ENCODE data around the gene NMNAT1. TPM values are rescaled to one million over a fixed set of nuclear protein-coding genes. Genes with fewer than 3 reads are reported as not detected.
"Not testable (repeated sequence)": the region's sequence is repeated elsewhere in the genome, so short reads cannot be mapped to it uniquely, and the experiment has no call there.

Gene NMNAT1
- total RNA-seq, 1 experiment from 2014 or later: 7.3 TPM

DNA sequence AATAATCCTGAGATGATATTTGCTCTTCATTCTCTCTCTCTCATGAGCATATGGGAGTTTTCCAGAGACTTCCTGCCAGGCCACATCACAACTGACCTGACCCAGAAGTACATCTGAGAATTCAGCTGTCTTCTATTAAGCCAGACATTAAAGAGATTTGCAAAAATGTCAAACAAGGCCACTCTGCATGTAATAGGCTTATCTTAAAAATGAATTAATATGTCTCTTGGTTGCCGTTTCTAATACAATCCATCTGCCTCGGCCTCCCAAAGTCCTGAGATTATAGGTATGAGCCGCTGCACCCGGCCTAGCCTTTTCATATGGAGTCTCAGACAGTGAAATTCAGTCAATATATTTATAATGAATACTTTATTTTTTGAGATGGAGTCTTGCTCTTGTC lies 78.7 kb downstream of the NMNAT1 start:
- ATAC-seq; H2AFZ ChIP-seq (ENCODE audit: low read length); H3K4me3 ChIP-seq (ENCODE audit: low read length); H3K9ac ChIP-seq (ENCODE audit: low read length); H3K9me3 ChIP-seq (ENCODE audit: low read length); DNase-seq; H3K27ac ChIP-seq (ENCODE audit: low read length); POLR2A ChIA-PET (ENCODE audit: unreplicated experiment); H3K27me3 ChIP-seq (ENCODE audit: low read length); H3F3A ChIP-seq (ENCODE audit: low read length, unreplicated experiment); H3K36me3 ChIP-seq (ENCODE audit: low read depth, low read length); H3K79me2 ChIP-seq (ENCODE audit: low read length); intact Hi-C loops (cut with micrococcal nuclease); BruUV-seq (replicated peaks); H3K9me2 ChIP-seq (replicated peaks; ENCODE audit: low read length); H3K4me2 ChIP-seq (ENCODE audit: low read length); CTCF ChIA-PET; H4K20me1 ChIP-seq (ENCODE audit: low read length): not testable (repeated sequence)
- H3K4me1 ChIP-seq (ENCODE audit: insufficient read depth, low read length): peaks cover 11% of the 10 kb centered on the region

- Histone ChIP-seq H3F3A (ENCODE audit: low read length, unreplicated experiment) (no peaks in the 10 kb centered on the region), H4K20me1 (ENCODE audit: low read length) (no peaks in the 10 kb centered on the region), H3K4me3 (ENCODE audit: low read length) (no peak overlapping the region), H3K9me3 (ENCODE audit: low read length) (no peaks in the 10 kb centered on the region), H3K9ac (ENCODE audit: low read length) (no peak overlapping the region), H3K79me2 (ENCODE audit: low read length) (no peaks in the 10 kb centered on the region), H3K4me2 (ENCODE audit: low read length) (no peak overlapping the region), H3K27me3 (ENCODE audit: low read length) (no peaks in the 10 kb centered on the region), H3K4me1 (ENCODE audit: insufficient read depth, low read length) (peaks cover 11% of the 10 kb centered on the region), H2AFZ (ENCODE audit: low read length) (no peak overlapping the region), H3K27ac (ENCODE audit: low read length) (no peak overlapping the region), H3K36me3 (ENCODE audit: low read depth, low read length) (no peaks in the 10 kb centered on the region), H3K9me2 (replicated peaks; ENCODE audit: low read length) (no peaks in the 10 kb centered on the region)
- DNase-seq (no peak), ATAC-seq (no peak)
- POLR2A ChIA-PET (ENCODE audit: unreplicated experiment): no interaction called here
- TF ChIP-seq EZH2phosphoT487 (IDR thresholded peaks at IDR 0.05; ENCODE audit: borderline replicate concordance, low read length) (no peak), CTCF (conservative IDR thresholded peaks at IDR 0.05; ENCODE audit: low read depth, low read length) (no peak), EZH2 (IDR thresholded peaks at IDR 0.05; ENCODE audit: low read length, unreplicated experiment) (no peak)
- CTCF ChIA-PET: no interaction called here
- intact Hi-C loops (cut with micrococcal nuclease): no loop called here
- no TSS peak for BruUV-seq (replicated peaks)
Measured at GRCh38 chr1:10022656-10023055, 79.4 kb downstream of the NMNAT1 start.

DNA sequence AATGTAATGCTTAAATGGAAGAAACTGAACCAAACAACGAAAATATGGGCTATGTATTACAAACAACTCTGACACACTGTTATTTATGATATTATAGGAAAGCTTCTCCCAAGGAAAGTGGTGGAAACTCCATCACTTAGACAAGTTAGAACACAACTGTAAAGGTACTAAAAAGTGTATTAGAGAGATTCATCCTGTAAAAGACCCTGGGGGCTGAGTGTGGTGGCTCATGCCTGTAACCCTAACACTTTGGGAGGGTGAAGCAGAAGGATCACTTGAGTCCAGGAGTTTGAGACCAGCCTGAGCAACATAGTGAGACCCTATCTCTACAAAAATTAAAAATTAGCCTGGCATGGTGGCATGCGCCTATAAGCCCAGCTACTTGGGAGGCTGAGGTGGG lies 82.1 kb downstream of the NMNAT1 start:
- Histone ChIP-seq H3K9me2 (replicated peaks; ENCODE audit: low read length) (no peaks in the 10 kb centered on the region), H3K9ac (ENCODE audit: low read length) (no peak overlapping the region), H3K36me3 (ENCODE audit: low read depth, low read length) (no peaks in the 10 kb centered on the region), H4K20me1 (ENCODE audit: low read length) (no peaks in the 10 kb centered on the region), H2AFZ (ENCODE audit: low read length) (no peak overlapping the region), H3K27me3 (ENCODE audit: low read length) (no peaks in the 10 kb centered on the region), H3K4me3 (ENCODE audit: low read length) (no peak overlapping the region), H3K4me1 (ENCODE audit: insufficient read depth, low read length) (no peaks in the 10 kb centered on the region), H3K27ac (ENCODE audit: low read length) (no peak overlapping the region), H3K9me3 (ENCODE audit: low read length) (no peaks in the 10 kb centered on the region), H3K4me2 (ENCODE audit: low read length) (no peak overlapping the region), H3K79me2 (ENCODE audit: low read length) (no peaks in the 10 kb centered on the region), H3F3A (ENCODE audit: low read length, unreplicated experiment) (no peaks in the 10 kb centered on the region)
- intact Hi-C loops (cut with micrococcal nuclease): no loop called here
- DNase-seq: no peak
- ChIA-PET POLR2A (ENCODE audit: unreplicated experiment) (no interaction called here), CTCF (no interaction called here)
- BruUV-seq (replicated peaks): no TSS peak
- TF ChIP-seq EZH2phosphoT487 (IDR thresholded peaks at IDR 0.05; ENCODE audit: borderline replicate concordance, low read length) (no peak), EZH2 (IDR thresholded peaks at IDR 0.05; ENCODE audit: low read length, unreplicated experiment) (no peak), CTCF (conservative IDR thresholded peaks at IDR 0.05; ENCODE audit: low read depth, low read length) (no peak)
- ATAC-seq: no peak
